HuH-7.5 (cell line): ENCODE data around the gene SNTG2.
"Not testable (repeated sequence)": the region's sequence is repeated elsewhere in the genome, so short reads cannot be mapped to it uniquely, and the experiment has no call there.

Experiments
- DNase-seq: peaks from one replicate; pipeline ENCODE4 v3.0.0; 2011; ENCODE audit warnings: low spot score

The SNTG2 gene

DNA sequence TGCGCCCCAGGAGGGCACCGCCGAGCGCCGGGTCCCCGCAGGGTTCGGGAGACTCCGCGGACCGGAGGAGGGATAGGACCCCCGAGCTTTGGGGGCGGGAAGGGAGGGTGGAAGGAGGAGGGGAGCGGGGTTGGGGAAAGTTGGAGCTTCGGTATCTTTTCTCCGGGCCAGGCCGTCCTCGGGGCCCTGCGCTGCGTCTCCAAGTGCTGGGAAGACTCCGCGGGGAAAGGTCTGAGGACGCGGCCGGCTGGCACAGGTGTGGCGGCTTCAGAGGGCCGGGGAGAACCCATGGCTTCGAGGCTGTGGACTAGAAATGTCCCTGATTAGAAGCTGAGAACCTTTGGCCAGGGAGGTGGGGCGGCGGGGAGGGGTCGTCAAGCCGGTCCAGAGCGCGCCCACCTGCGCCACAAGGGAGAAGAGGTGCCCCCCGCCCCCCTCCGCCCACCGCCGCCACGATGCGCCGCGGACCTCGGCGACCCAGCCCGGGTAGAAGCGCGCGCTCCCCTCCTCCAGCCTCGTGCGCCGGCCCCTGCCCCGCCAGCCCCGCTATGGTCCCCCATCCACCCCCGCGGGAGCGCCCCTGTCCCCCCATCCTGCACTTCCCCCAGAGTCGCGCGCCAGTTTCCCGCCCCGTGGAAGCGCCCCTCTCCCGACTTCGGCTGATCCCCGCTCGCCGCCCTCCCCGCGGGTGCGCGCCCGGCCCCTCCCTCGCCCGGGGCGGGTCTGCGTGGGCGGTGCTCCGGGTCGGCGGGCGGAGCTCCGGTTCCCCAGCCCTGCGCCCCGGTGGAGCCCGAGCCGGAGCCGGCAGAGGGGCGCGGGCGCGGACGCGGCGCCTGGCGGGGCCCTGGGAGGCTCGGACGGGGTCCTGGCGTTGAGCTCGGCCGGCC is at the start of gene SNTG2:
Gene SNTG2 (plus strand): TSS at position 770 of the 887 bp plus-strand sequence. CDS start 148 bp downstream, outside the sequence.
- DNase-seq: no peak

- DNase-seq: no peak
Measured at GRCh38 chr2:902584-902983, 48.1 kb upstream of the SNTG2 start.

DNA sequence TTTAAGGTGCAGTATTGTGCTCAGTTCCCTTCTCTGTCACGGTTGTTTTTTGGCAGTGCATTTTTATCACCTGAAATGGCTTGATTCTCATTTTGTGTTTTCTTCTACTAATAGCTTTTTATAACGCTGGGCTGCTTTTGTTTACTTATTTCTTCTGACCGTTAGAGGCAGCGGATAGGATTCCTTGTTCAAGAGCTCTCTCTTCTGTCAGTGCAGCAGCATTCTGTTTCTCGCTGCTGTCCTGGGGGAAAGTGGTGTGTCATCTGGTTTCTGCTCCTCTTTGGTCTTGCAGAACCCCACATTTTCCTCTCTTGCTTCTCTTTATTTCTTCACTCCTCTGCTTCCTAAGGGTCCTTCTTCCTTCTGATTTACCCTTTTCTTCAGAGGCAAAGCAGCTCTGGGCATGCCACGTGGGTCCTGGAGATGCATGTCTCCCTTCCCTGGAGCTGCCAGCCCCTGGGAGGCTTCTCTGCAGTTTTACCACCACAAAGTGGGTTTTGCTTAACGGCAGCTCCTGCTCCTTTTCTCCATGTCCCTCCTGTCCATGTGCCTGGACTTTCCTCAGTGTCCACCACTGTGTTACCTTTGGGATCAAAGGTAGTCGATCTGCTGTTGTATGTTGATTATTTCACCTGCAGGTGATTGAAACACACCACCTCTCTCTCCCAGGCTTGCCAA is 47.3 kb upstream of the SNTG2 start:
- no peak for DNase-seq

GRCh38 chr2:904246-905024 is 46.2 kb upstream of the SNTG2 start:
- DNase-seq: no peak

DNA sequence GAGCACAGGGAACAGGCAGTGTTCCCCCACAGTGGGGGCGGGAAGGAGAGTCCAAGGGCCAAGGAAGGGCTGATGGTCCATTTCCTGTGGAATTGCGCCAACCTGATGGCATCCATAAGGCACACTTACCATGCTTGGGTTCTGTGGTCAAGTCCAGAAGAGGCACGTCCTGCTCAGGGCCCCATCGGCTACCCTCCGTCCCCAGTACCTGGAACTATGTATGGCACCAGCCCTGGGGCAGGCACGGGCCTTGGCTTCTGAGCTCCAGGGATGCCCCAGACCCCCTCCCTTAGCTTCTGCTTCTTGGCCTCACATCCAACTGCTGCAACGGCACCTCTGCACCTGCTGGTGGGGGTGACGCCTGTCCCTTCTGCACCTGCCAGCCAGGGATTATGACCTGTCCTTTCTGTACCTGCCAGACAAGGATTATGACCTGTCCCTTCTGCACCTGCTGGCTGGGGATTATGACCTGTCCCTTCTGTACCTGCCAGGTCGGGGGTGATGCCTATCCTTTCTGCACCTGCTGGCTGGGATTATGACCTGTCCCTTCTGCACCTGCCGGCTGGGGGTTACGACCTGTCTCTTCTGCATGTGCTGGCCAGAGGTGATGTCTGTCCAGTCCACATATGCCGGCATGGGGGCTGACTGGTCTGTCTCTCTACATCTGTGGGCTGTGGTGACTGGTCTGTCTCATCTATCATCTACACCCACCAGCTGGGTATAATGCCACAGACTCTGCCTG is 45.4 kb upstream of the SNTG2 start:
- DNase-seq: no peak

DNA sequence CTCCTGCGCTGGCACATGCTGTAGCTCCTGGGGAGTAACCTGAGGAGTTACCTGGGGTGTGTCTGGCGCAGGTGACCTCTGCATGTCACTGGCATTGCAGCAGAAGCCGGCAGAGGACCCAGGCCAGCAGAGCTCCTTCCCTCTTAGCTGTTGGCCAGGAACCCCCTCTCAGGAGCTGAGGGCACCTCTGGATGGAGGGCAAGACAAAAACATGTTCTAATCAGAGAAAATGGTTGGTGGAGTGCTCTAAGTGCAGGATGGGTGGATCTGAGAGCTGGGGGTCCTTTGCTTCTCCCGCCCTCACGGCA is 44.9 kb upstream of the SNTG2 start:
- DNase-seq: no peak

GRCh38 chr2:907706-908105 is 42.9 kb upstream of the SNTG2 start:
- no peak for DNase-seq

- no peak for DNase-seq
Measured at GRCh38 chr2:908568-908967, 42.1 kb upstream of the SNTG2 start.

- DNase-seq: not testable (repeated sequence)
Measured at GRCh38 chr2:909764-910379, 40.8 kb upstream of the SNTG2 start.

GRCh38 chr2:910698-911097 is 40.0 kb upstream of the SNTG2 start:
- no peak for DNase-seq

- DNase-seq: no peak
Measured at GRCh38 chr2:915979-916378, 34.7 kb upstream of the SNTG2 start.

- DNase-seq: no peak
Measured at GRCh38 chr2:916935-917334, 33.7 kb upstream of the SNTG2 start.

- DNase-seq: no peak
Measured at GRCh38 chr2:919672-920071, 31.0 kb upstream of the SNTG2 start.

GRCh38 chr2:920573-920972 is 30.1 kb upstream of the SNTG2 start:
- no peak for DNase-seq

DNA sequence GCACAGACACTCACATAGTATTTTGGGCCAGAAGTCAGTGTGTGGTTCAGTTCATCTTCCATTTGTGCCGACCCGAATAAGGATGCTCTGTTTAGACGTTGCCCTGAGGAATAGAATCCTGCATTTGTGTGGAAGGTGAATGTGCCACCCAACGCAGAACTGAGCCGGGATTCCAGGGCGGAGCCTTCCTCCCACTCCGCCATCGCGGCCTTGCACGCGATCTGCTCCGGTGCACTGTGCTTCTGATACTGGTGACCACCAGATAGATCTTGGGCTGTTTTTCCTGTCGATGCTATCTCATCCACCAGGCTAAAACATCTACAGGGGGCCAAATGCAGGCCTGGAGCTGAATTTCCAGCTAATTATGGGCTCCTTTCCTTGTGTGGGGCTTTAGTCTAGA is 29.6 kb upstream of the SNTG2 start:
- no peak for DNase-seq

DNA sequence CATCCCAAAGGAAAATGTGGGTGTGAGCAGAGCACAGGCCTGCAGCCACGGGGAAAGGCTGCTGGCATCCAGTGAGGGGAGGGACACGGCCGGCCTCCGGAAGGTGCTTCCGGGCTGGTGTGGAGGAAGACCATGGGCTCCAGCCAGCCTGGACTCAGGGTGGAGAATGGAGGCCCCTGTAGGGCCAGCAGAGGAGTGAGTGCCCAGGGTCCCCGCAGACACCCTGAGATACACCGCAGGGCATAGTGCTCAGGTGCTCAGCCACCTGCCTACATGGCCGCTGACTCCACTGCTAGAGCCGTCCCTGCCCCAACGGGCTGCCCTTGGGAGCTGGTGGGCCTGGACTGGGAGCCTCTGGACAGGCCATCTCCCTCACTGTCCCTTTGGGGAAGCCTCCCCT is 28.5 kb upstream of the SNTG2 start:
- no peak for DNase-seq

- DNase-seq: no peak
Measured at GRCh38 chr2:923832-924601, 26.6 kb upstream of the SNTG2 start.

- DNase-seq: no peak
Measured at GRCh38 chr2:924701-925100, 25.9 kb upstream of the SNTG2 start.

DNA sequence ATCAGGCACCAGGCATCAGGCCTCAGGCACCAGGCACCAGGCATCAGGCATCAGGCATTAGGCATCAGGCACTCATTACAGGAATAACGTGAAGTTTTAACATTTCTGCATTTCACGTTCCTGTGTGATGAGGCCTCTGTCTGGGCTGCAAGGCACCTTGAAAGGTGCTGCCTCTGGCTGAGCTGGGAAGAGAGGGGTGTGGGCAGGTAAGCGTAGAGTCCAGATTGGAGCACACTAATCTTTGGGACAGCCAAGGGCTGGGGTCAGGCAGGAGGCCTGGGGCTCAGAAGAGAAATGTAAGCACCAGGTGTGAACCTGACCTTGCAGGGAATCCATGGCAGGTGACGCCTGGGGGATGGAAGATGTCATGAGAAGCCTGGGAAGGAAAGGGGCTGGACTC is 25.3 kb upstream of the SNTG2 start:
- DNase-seq: no peak

DNA sequence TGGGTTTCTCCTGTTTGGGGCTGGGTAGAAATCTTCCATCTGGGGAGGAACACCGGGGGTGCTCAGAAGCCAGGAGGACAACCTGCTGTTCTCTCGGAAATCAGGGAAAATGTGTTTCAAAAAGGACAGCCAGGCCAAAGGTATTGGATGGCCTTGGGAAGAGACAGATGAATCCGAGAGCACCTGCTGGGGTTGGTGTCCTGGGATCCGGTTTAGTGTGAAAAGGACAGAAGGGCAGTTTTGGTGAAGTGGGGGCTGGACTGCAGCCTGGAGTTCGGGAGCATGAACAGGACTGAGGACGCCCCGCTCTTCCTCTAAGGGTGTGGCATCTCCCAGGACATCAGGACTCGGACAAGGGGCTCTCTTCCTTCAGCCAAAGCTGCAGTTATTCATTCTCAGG is 24.9 kb upstream of the SNTG2 start:
- DNase-seq: no peak

GRCh38 chr2:926259-926793 is 24.3 kb upstream of the SNTG2 start:
- DNase-seq: no peak
